Motor neuron (in vitro differentiated cells): Measurements from ENCODE around the gene TMPRSS11F. TPM values are rescaled to one million over a fixed set of nuclear protein-coding genes. Genes with fewer than 3 reads are reported as not detected.

Experiments used
- ATAC-seq, 8 experiments: fragments of 200-7000 bp; cut with Tn5 transposase; replicated peaks in 6 of 8; 2 replicates each; pipeline ENCODE4 v1.8.0; 2021; ENCODE audit warnings: mild to moderate bottlenecking in 8 of 8, moderate library complexity in 8 of 8
- H3K27ac ChIP-seq, 2 donors: fragments of 250-450 bp; sonication (Bioruptor Pico); 2 replicates each; pipeline ENCODE4 v1.9.0; 2021; ENCODE audit warnings: antibody characterized with exemption in 2 of 2, mild to moderate bottlenecking in 2 of 2, moderate library complexity in 1 of 2
- H3K4me1 ChIP-seq, 2 donors: fragments of 250-450 bp; sonication (Bioruptor Pico); replicated peaks in 1 of 2; 2 replicates each; pipeline ENCODE4 v1.6.1; 2021; ENCODE audit warnings: antibody characterized with exemption in 2 of 2, mild to moderate bottlenecking in 2 of 2, moderate library complexity in 1 of 2
- H3K4me3 ChIP-seq, 5 donors: fragments of 250-450 bp; sonication (Bioruptor Pico); 2 replicates each; pipeline ENCODE4 v1.9.0; 2021; ENCODE audit warnings: antibody characterized with exemption in 5 of 5, mild to moderate bottlenecking in 5 of 5, moderate library complexity in 4 of 5
- WGBS, 10 experiments: fragments of 450-650 bp; shearing (Covaris generic); methylation state at CpG; one replicate each; pipeline ENCODE4 v1.0.0; 2022; 5-methylcytosine and 5-hydroxymethylcytosine counted together
- in situ Hi-C, 9 experiments: fragments of 400-800 bp; cut with MboI; loops; one replicate each; pipeline ENCODE4 v1.15.0; 2021; ENCODE audit warnings: low sequenced_read_pairs in 9 of 9, low pct_unique_long_range_greater_than_20kb in 2 of 9; ENCODE audit not compliant: unreplicated experiment in 9 of 9
- total RNA-seq, 8 experiments: library from RNA; unstranded; fragments of 300-600 nt; gene quantifications; 2 replicates each; pipeline versions ENCODE4 v1.2.3 to v1.2.4, GENCODE V29; 2022

Gene TMPRSS11F
- total RNA-seq, 8 experiments from 2014 or later: 0.09 to 0.36 (median 0.11) TPM; not detected in 5

DNA sequence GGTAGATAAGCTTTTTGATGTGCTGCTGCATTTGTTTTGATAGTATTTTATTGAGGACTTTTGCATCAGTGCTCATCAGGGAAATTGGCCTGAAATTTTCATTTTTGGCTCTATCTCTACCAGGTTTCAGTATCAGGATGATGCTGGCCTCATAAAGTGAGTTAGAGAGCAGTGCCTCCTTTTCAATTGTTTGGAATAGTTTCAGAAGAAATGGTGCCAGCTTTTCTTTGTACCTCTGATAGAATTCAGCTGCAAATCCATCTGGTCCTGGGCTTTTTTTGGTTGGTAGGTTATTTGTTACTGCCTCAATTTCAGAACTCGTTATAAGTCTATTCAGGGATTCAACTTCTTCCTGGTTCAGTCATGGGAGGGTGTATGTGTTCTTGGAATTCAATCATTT lies 15.6 kb upstream of the TMPRSS11F start:
- H3K27ac ChIP-seq: no peak overlapping the region
- in situ Hi-C loops: no loop called here
- H3K4me3 ChIP-seq: no peak overlapping the region
- ATAC-seq: no peak
- H3K4me1 ChIP-seq: no peaks in the 10 kb centered on the region
- 0 to 78% (median 36%) methylated on average over 1 of the region's 1 CpG; no CpG with 5 or more reads in 4 of the 10 experiments for WGBS, 10 experiments

DNA sequence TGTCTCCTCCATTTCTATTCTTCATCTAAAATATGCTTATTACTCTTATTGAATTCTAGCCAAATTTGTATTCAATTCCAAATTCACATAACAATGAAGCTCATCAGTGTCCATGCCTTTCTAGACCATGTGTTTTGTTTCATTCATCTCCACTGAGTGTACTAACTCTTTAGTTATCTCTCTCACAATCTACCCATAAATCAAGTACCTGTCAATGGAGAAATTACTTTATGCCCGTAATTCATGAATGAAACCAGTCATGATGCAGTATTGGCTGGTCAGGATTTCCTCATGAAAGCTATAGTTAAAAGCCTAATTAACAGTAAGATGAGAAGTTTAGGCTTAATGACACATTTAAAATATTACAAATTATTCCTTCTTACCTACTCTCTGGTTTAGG lies 12.2 kb upstream of the TMPRSS11F start:
- in situ Hi-C loops: no loop called here
- Histone ChIP-seq H3K27ac (no peak overlapping the region), H3K4me3 (no peak overlapping the region), H3K4me1 (no peaks in the 10 kb centered on the region)
- WGBS, 10 experiments: 0 to 63% (median 4%) methylated on average over 1 of the region's 1 CpG; no CpG with 5 or more reads in 2 of the 10 experiments
- no peak for ATAC-seq

DNA sequence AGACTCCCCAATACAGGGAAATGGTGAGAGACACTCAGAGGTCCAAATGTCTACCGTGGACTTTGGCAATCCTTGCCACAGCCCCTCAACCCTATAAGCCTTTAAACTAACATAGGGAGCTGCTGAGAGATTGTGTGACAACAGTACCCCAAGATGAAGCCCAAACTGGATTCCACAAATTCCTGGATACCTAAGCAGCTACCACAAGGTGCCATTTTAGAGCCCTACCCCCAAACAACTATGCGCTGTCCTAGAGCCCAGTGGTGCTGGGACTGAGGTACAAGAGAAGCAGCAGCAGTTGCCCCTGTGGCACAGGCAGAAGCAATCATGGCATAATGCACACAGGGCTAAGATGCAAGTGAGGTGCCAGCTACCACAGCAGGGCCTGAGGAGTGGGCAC lies 2.7 kb upstream of the TMPRSS11F start:
- Histone ChIP-seq H3K27ac (no peak overlapping the region), H3K4me1 (no peaks in the 10 kb centered on the region), H3K4me3 (no peak overlapping the region)
- 0 to 100% (median 57%) methylated on average over 1 of the region's 2 CpGs; no CpG with 5 or more reads in 5 of the 10 experiments for WGBS, 10 experiments
- in situ Hi-C loops: no loop called here
- ATAC-seq: no peak

DNA sequence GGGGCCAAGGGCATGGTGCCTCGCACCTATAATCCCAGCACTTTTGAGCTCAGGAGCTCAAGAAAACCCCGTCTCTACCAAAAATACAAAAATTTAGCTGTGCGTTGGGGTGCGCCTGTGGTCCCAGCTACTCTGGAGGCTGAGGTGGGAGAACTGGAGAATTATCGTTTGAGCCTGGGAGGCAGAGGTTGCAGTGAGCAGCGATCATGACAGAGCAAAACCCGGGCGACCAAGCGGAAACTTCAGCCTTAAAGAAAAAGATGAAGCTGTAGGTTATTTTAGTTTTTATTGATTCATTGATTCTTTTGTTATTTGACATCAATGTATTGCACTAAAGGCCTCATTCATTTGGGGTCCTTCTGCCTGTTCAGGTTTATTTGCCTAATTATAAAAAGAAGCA lies 5.4 kb downstream of the TMPRSS11F start:
- Histone ChIP-seq H3K4me3 (no peak overlapping the region), H3K4me1 (no peaks in the 10 kb centered on the region), H3K27ac (no peak overlapping the region)
- ATAC-seq: no peak
- 39 to 95% (median 78%) methylated on average over 1 to 9 of the region's 9 CpGs; no CpG with 5 or more reads in 2 of the 10 experiments for WGBS, 10 experiments
- in situ Hi-C loops: no loop called here

DNA sequence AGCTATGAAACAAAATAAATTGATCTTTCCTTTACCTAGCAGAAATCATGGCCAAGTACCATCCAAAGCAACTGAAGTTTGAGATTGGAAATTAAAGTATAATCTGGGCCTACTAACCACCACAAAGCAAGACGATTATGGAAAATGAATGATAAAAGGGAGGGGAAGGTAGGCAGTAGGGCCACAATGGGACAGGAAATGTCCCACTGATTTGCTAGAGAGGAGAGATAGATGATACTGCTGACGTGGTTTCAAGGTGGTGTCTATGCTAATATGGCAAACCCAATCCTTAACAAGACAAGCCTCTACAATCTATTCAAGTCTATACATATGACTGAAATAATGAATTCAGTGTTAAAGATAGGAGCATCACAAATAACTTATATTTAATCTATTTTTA lies 6.1 kb downstream of the TMPRSS11F start:
- no peak overlapping the region for H3K4me3 ChIP-seq
- ATAC-seq: no peak
- H3K4me1 ChIP-seq: no peaks in the 10 kb centered on the region
- in situ Hi-C loops: no loop called here
- WGBS, 10 experiments: 0 to 100% (median 42%) methylated on average over 1 to 2 of the region's 2 CpGs; no CpG with 5 or more reads in 2 of the 10 experiments
- no peak overlapping the region for H3K27ac ChIP-seq

DNA sequence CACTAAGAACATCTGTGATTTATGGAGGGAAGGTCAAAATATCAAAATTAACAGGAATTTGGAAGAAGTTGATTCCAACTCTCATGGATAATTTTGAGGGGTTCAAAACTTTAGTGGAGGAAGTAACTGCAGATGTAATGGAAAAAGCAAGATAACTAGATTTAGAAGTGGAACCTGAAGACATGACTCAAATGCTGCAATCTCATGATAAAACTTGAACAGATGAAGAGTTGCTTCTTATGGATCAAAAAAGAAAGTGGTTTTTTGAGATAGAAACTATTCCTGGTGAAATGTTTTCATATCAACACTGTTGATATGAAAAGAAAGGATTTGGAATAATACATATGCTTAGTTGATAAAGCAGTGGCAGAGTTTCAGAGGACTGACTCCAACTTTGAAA lies 9.7 kb downstream of the TMPRSS11F start:
- H3K4me1 ChIP-seq: no peaks in the 10 kb centered on the region
- in situ Hi-C loops: no loop called here
- H3K4me3 ChIP-seq: no peak overlapping the region
- H3K27ac ChIP-seq: no peak overlapping the region
- ATAC-seq: no peak

DNA sequence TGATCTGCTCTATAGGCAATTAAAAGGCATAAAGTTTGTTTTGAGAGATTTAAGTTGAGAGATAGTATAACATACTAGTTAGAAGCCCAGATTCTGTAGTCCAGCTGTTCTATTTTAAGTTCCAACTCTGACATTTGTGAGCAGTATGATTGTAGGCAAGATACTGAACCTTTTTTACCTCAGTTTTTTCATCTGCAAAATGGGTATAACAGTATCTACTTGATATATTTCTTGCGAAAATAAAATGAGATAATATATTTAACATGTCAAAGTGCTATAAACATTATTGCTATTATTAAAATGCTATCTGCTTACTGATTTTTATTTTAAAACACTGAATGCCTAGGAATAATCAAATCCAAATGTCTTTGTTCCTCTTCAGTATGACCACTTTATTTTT lies 19.2 kb downstream of the TMPRSS11F start:
- no peak for ATAC-seq
- Histone ChIP-seq H3K27ac (no peak overlapping the region), H3K4me3 (no peak overlapping the region), H3K4me1 (no peaks in the 10 kb centered on the region)
- in situ Hi-C loops: no loop called here
- WGBS, 10 experiments: 0 to 100% (median 80%) methylated on average over 1 of the region's 1 CpG

DNA sequence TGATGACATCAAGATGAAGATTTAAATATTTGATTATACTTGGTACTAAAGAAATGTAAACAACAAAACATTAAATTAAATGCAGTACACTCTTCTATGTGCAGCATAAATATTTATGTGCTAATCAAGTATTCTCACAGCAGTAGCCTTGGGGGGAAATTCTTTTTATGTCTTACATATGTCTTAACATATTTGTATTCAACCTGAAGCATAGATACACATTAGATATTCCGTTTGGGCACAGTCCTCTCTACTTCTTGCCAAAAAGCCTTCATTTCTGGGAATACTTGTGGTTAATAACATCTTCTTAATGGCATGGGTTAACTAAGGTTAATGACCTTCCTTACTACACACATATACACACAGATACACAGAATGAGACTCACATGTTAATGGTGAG lies 19.8 kb downstream of the TMPRSS11F start:
- peak in 1 of 8 experiments; percentile 65 for ATAC-seq
- in situ Hi-C loops: no loop called here
- H3K27ac ChIP-seq: no peak overlapping the region
- H3K4me3 ChIP-seq: no peak overlapping the region
- no peaks in the 10 kb centered on the region for H3K4me1 ChIP-seq
- 0 to 100% (median 71%) methylated on average over 1 of the region's 1 CpG; no CpG with 5 or more reads in 3 of the 10 experiments for WGBS, 10 experiments

DNA sequence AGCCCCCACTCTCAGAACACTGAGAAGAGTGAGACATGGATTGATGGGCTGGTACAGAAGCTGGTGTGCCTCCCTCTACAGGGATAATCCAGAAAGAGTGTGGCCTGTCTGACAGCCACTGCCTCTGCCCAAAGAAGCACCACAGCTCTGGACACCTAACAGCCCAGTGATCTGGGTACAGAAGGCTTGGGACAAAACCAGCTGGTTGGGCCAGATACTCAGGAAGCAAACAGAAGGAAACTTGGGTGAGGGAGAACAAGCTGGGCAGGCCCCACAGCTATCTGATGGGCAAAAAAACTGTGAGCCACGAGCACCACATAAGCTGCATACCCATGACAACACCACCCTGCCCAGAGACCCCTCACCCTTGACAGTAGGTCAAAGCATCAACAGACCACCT lies 46.9 kb downstream of the TMPRSS11F start:
- Histone ChIP-seq H3K27ac (no peak overlapping the region), H3K4me1 (no peaks in the 10 kb centered on the region), H3K4me3 (no peak overlapping the region)
- no peak for ATAC-seq
- 71% methylated on average over 1 of the region's 1 CpG; no CpG with 5 or more reads in 9 of the 10 experiments for WGBS, 10 experiments
- in situ Hi-C loops: no loop called here

DNA sequence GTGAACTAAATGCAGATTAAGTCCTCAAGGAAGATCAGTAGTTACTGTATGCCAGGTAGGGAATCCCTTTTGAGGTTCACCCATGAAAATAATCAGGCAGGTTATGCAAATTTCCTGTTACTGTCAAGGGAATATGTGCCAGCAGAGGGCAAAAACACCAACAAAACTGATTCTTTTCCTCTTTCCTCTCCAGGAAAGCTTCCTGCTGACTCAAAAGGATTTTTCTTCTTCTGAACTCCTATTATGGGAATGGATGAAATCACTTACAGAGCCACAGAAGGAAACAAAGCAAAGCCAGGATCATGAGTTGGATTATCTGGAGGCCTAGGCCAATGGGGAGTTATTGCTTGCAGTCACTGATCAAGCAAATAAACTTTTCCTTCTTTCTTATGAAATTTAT lies 49.7 kb downstream of the TMPRSS11F start:
- no peaks in the 10 kb centered on the region for H3K4me1 ChIP-seq
- ATAC-seq: no peak
- H3K4me3 ChIP-seq: no peak overlapping the region
- H3K27ac ChIP-seq: no peak overlapping the region
- in situ Hi-C loops: no loop called here

DNA sequence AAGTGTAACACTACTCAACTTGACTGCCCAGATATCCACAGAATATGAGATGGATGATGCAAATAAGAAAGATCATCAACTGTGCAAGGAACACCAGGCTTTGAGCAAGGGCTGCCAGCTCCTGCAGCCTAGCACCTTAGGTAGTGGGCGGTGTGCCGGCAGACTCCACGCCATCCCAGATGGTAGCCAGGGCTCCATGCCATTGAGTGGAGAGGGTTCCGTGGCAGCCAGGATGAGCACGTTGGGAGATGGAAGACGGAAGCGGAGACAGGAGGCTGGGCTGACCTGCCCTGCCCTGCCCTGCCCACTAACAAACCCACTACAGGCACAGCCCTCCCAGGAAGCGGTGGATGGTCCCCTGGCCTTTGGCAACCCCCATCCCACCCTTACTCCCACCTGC lies 51.9 kb downstream of the TMPRSS11F start:
- 49 to 90% (median 59%) methylated on average over 3 to 5 of the region's 8 CpGs; no CpG with 5 or more reads in 6 of the 10 experiments for WGBS, 10 experiments
- in situ Hi-C loops: no loop called here
- no peak for ATAC-seq

DNA sequence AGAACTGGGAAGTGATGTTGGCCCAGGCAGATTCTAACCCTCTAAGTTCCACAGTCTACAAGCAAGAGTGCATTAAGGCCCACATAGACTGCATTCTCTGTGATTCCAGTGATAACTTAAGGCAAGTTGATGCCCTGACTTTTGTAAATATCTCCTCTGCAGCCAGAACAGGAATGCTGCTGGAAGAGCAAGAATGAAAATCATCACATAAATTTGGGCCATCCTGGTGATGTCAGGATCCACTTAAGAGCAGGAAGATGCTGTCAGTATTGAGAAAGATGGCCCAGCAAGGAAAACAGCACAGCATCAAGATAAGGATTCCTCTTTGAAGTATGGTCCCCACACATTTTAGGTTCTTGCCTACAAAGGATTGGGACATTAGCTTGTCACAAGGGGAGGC lies 52.4 kb downstream of the TMPRSS11F start:
- no peaks in the 10 kb centered on the region for H3K4me1 ChIP-seq
- H3K27ac ChIP-seq: no peak overlapping the region
- ATAC-seq: no peak
- in situ Hi-C loops: no loop called here
- H3K4me3 ChIP-seq: no peak overlapping the region

More for the DNA sequence above, 51.9 kb downstream of the TMPRSS11F start:
- Histone ChIP-seq H3K4me1 (no peaks in the 10 kb centered on the region), H3K4me3 (no peak overlapping the region), H3K27ac (no peak overlapping the region)

DNA sequence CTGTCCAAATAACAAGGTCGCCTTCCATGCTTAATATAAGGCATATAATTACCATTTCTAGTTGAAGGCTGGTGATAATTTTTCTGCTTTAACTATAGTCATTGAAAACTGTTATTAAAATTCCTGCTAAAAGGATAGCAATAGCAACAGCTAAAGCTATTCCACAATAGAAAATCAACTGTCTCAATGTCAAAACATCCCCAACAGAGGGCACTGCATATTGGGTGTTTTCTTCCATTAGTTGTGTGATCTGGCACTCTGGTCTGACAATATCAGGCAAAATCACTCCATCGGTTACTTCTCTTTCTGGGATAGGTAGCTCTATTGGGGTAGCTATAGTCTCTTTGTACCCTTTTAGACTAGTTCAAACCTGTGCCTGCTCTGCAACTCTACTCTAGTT lies 53.5 kb downstream of the TMPRSS11F start:
- Histone ChIP-seq H3K27ac (no peak overlapping the region), H3K4me1 (no peaks in the 10 kb centered on the region), H3K4me3 (no peak overlapping the region)
- 30 to 100% (median 82%) methylated on average over 1 to 2 of the region's 2 CpGs; no CpG with 5 or more reads in 2 of the 10 experiments for WGBS, 10 experiments
- in situ Hi-C loops: no loop called here
- no peak for ATAC-seq

DNA sequence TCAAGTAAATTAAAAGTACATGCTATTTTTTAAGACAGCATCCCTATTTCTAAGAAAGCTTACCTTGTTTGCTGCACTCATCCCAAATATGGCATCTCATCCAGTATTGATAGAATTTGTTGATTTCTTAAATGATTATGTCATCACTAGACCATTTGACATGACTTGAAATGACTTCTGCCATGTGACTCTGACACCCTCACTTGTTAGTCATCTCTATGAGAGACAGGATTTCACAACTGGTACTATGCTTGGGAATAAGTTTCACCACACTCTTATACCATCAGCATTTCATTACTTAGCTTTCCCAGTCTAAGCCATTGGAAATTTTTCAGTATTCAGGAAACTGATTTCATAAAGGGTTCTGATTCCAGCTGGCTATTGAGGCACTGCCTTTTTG lies 55.3 kb downstream of the TMPRSS11F start:
- Histone ChIP-seq H3K4me3 (no peak overlapping the region), H3K4me1 (no peaks in the 10 kb centered on the region), H3K27ac (no peak overlapping the region)
- ATAC-seq: peak in 4 of 8 experiments; percentile 49 to 70 (median 63)
- in situ Hi-C loops: no loop called here

DNA sequence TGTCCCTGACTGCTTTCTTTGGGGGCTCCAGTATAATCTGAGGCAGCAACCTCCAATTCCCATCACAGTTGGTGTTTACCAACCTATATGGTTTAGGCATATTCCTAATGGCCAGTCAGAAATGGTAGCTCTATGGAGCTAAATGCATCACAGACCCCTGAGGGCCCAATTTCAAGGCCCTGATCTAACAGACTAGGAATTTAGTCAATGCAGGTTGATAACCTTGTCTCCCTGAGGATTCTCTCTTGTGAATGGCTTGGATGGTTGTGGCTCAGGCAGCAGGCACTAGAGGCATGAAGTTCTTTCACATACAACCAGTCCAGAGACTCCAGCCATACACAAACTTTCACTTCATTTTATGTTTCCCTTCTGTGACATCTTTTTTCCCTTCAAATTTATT lies 59.4 kb downstream of the TMPRSS11F start:
- ATAC-seq: no peak
- in situ Hi-C loops: no loop called here
- H3K4me1 ChIP-seq: no peaks in the 10 kb centered on the region
- no peak overlapping the region for H3K27ac ChIP-seq
- no peak overlapping the region for H3K4me3 ChIP-seq
